Neural progenitor cell (in vitro differentiated cells): ENCODE data around the gene INPP5F. TPM values are rescaled to one million over a fixed set of nuclear protein-coding genes. Genes with fewer than 3 reads are reported as not detected.
A peak's percentile ranks its signal among the peaks of the same experiment; 100 is the strongest.

Experiments used
- DNase-seq: peaks from one replicate; pipeline ENCODE4 v3.0.0-alpha.2; 2016; ENCODE audit warnings: low spot score
- H2AFZ ChIP-seq: fragments of 200-600 bp; sonication (generic); replicated peaks from 2 replicates; pipeline ENCODE4 v1.6.1; 2016; ENCODE audit warnings: antibody characterized with exemption
- H3F3A ChIP-seq: fragments of 200-600 bp; sonication (generic); 2 replicates; pipeline ENCODE4 v1.6.1; 2016; ENCODE audit warnings: antibody characterized with exemption, low read depth
- H3K27ac ChIP-seq: fragments of 200-600 bp; sonication (generic); 2 replicates; pipeline ENCODE4 v1.5.1; 2016; ENCODE audit warnings: mild to moderate bottlenecking
- H3K27me3 ChIP-seq: fragments of 200-600 bp; sonication (generic); 2 replicates; pipeline ENCODE4 v1.6.1; 2016; ENCODE audit warnings: mild to moderate bottlenecking, moderate library complexity
- H3K36me3 ChIP-seq: fragments of 200-600 bp; sonication (generic); 2 replicates; pipeline ENCODE4 v1.5.1; 2016
- H3K4me1 ChIP-seq: fragments of 200-600 bp; sonication (generic); 2 replicates; pipeline ENCODE4 v1.6.1; 2016; ENCODE audit warnings: mixed run types
- H3K4me2 ChIP-seq: fragments of 200-600 bp; sonication (generic); 2 replicates; pipeline ENCODE4 v1.6.1; 2016
- H3K4me3 ChIP-seq: fragments of 200-600 bp; sonication (generic); 2 replicates; pipeline ENCODE4 v1.5.1; 2016
- H3K79me2 ChIP-seq: fragments of 200-600 bp; sonication (generic); 2 replicates; pipeline ENCODE4 v1.6.1; 2016; ENCODE audit warnings: low read depth
- H3K9ac ChIP-seq: fragments of 200-600 bp; sonication (generic); 2 replicates; pipeline ENCODE4 v1.6.1; 2016
- H3K9me3 ChIP-seq: fragments of 200-600 bp; sonication (generic); 2 replicates; pipeline ENCODE4 v1.5.1; 2016; ENCODE audit warnings: low read depth
- H4K20me1 ChIP-seq: fragments of 200-600 bp; sonication (generic); 2 replicates; pipeline ENCODE4 v1.6.1; 2016; ENCODE audit warnings: low read depth
- H3K27ac Mint-ChIP-seq: 3 replicates; pipeline ENCODE4 v1.8.0; 2021; ENCODE audit warnings: mixed read lengths
- H3K27me3 Mint-ChIP-seq: 2 replicates; pipeline ENCODE4 v1.8.0; 2022; ENCODE audit warnings: low read depth, mild to moderate bottlenecking, inconsistent platforms, moderate library complexity, mixed read lengths; ENCODE audit not compliant: insufficient read depth
- H3K36me3 Mint-ChIP-seq: 3 replicates; pipeline ENCODE4 v1.8.0; 2021; ENCODE audit warnings: mixed read lengths
- H3K4me1 Mint-ChIP-seq: 3 replicates; pipeline ENCODE4 v1.8.0; 2021; ENCODE audit warnings: mixed read lengths
- H3K4me3 Mint-ChIP-seq: 3 replicates; pipeline ENCODE4 v1.8.0; 2021; ENCODE audit warnings: mild to moderate bottlenecking, moderate library complexity, mixed read lengths
- H3K9me3 Mint-ChIP-seq: 3 replicates; pipeline ENCODE4 v1.8.0; 2020; ENCODE audit warnings: mixed read lengths
- CTCF ChIP-seq: fragments of 200-600 bp; sonication (generic); IDR thresholded peaks from 2 replicates; pipeline ENCODE4 v1.5.1; 2017; ENCODE audit warnings: antibody characterized with exemption, mild to moderate bottlenecking
- EZH2 ChIP-seq: fragments of 200-600 bp; sonication (generic); IDR thresholded peaks from 2 replicates; pipeline ENCODE4 v1.6.1; 2017; ENCODE audit warnings: antibody characterized with exemption, mild to moderate bottlenecking, moderate library complexity
- EZH2phosphoT487 ChIP-seq: fragments of 200-600 bp; sonication (generic); IDR thresholded peaks from 2 replicates; pipeline ENCODE4 v1.6.1; 2017; ENCODE audit warnings: antibody characterized with exemption
- total RNA-seq: library from RNA; depleted of rRNA; stranded (reverse); fragments of >200 nt; gene quantifications from 2 replicates; pipeline ENCODE4 v1.2.3, GENCODE V29; 2015; ENCODE audit warnings: low replicate concordance

Gene INPP5F
- total RNA-seq, 1 donor from 2014 or later: 167 TPM

- no peak overlapping the region for H3K9ac ChIP-seq
- DNase-seq: no peak
- no peak overlapping the region for H3K4me3 ChIP-seq
- H3K27ac ChIP-seq: no peak overlapping the region
- H3K36me3 Mint-ChIP-seq: peaks cover 15% of the 10 kb centered on the region
- no peak overlapping the region for H2AFZ ChIP-seq
- no peak overlapping the region for H3K4me3 Mint-ChIP-seq
- H3K27me3 Mint-ChIP-seq: peaks cover 2% of the 10 kb centered on the region
- no peaks in the 10 kb centered on the region for H3K9me3 Mint-ChIP-seq
- H3K36me3 ChIP-seq: no peaks in the 10 kb centered on the region
- H3K27ac Mint-ChIP-seq: peak overlapping the region; percentile 22
- H3K27me3 ChIP-seq: no peaks in the 10 kb centered on the region
- no peaks in the 10 kb centered on the region for H3K9me3 ChIP-seq
- H3K79me2 ChIP-seq: no peaks in the 10 kb centered on the region
- H3K4me1 Mint-ChIP-seq: peaks cover 3% of the 10 kb centered on the region
- no peaks in the 10 kb centered on the region for H3K4me1 ChIP-seq
- H4K20me1 ChIP-seq: no peaks in the 10 kb centered on the region
- H3F3A ChIP-seq: peaks cover 3% of the 10 kb centered on the region
- H3K4me2 ChIP-seq: no peak overlapping the region
- TF ChIP-seq EZH2phosphoT487: no peak
- TF ChIP-seq EZH2: no peak
- TF ChIP-seq CTCF: no peak
Measured at GRCh38 chr10:119680650-119681081, 45.2 kb upstream of the INPP5F start.

GRCh38 chr10:119686465-119687191 is 39.2 kb upstream of the INPP5F start:
- peaks cover 39% of the 10 kb centered on the region for H3K4me1 Mint-ChIP-seq
- peaks cover 31% of the 10 kb centered on the region for H3F3A ChIP-seq
- H3K4me1 ChIP-seq: peaks cover 23% of the 10 kb centered on the region
- H3K36me3 Mint-ChIP-seq: peaks cover 3% of the 10 kb centered on the region
- no peaks in the 10 kb centered on the region for H3K27me3 Mint-ChIP-seq
- H3K4me3 Mint-ChIP-seq: peak overlapping the region; percentile 88
- H3K36me3 ChIP-seq: no peaks in the 10 kb centered on the region
- H2AFZ ChIP-seq: peak overlapping the region; percentile 84
- no peaks in the 10 kb centered on the region for H3K9me3 Mint-ChIP-seq
- H3K4me2 ChIP-seq: peak overlapping the region; percentile 94
- no peak overlapping the region for H3K27ac Mint-ChIP-seq
- no peaks in the 10 kb centered on the region for H3K79me2 ChIP-seq
- no peak overlapping the region for H3K27ac ChIP-seq
- TF ChIP-seq EZH2 (no peak), CTCF (peak; percentile 95)
- DNase-seq: peak; percentile 88
- H3K9ac ChIP-seq: no peak overlapping the region
- H3K27me3 ChIP-seq: no peaks in the 10 kb centered on the region
- peaks cover 7% of the 10 kb centered on the region for H4K20me1 ChIP-seq
- peak overlapping the region; percentile 57 for H3K4me3 ChIP-seq
- H3K9me3 ChIP-seq: no peaks in the 10 kb centered on the region

GRCh38 chr10:119687192-119688032 is 38.4 kb upstream of the INPP5F start:
- TF ChIP-seq EZH2 (no peak), CTCF (no peak), EZH2phosphoT487 (no peak)
- Mint-ChIP-seq H3K4me1 (peaks cover 36% of the 10 kb centered on the region), H3K9me3 (no peaks in the 10 kb centered on the region), H3K4me3 (peak overlapping the region; percentile 88), H3K27me3 (no peaks in the 10 kb centered on the region), H3K36me3 (no peaks in the 10 kb centered on the region), H3K27ac (peak overlapping the region; percentile 40)
- Histone ChIP-seq H3K79me2 (no peaks in the 10 kb centered on the region), H3K27me3 (no peaks in the 10 kb centered on the region), H3K4me2 (peak overlapping the region; percentile 94), H3K9ac (no peak overlapping the region), H3K4me1 (peaks cover 23% of the 10 kb centered on the region), H4K20me1 (peaks cover 7% of the 10 kb centered on the region), H3F3A (peaks cover 31% of the 10 kb centered on the region), H2AFZ (peak overlapping the region; percentile 84), H3K36me3 (no peaks in the 10 kb centered on the region), H3K27ac (no peak overlapping the region), H3K9me3 (no peaks in the 10 kb centered on the region), H3K4me3 (peak overlapping the region; percentile 57)
- DNase-seq: peak; percentile 81
